ENCODE measurements around the gene OPCML.

Gene OPCML

GRCh38 chr11:132691848-132692550 is 840.3 kb downstream of the OPCML start:
- no peak for DNase-seq

GRCh38 chr11:132686886-132687285 is 845.4 kb downstream of the OPCML start:
- no peak for DNase-seq

- DNase-seq, result no peak
Observed at GRCh38 chr11:132685174-132685611, 847.1 kb downstream of the OPCML start.

GRCh38 chr11:132683602-132684001 is 848.7 kb downstream of the OPCML start:
- DNase-seq, result no peak

GRCh38 chr11:132681971-132682370 is 850.3 kb downstream of the OPCML start:
- DNase-seq, result no peak

- DNase-seq, result no peak
Observed at GRCh38 chr11:132680584-132680983, 851.7 kb downstream of the OPCML start.

GRCh38 chr11:132674151-132674550 is 858.1 kb downstream of the OPCML start:
- no peak for DNase-seq

GRCh38 chr11:132671851-132672370 is 860.4 kb downstream of the OPCML start:
- DNase-seq, result no peak

GRCh38 chr11:132670921-132671675 is 861.2 kb downstream of the OPCML start:
- no peak for DNase-seq

GRCh38 chr11:132669949-132670348 is 862.4 kb downstream of the OPCML start:
- DNase-seq, result no peak

- no peak for DNase-seq
Observed at GRCh38 chr11:132665205-132665604, 867.1 kb downstream of the OPCML start.

- DNase-seq, result no peak
Observed at GRCh38 chr11:132658696-132659095, 873.6 kb downstream of the OPCML start.

- DNase-seq, result no peak
Observed at GRCh38 chr11:132658004-132658403, 874.3 kb downstream of the OPCML start.

- DNase-seq, result no peak
Observed at GRCh38 chr11:132655187-132655855, 877.0 kb downstream of the OPCML start.

- DNase-seq, result no peak
Observed at GRCh38 chr11:132653237-132653636, 879.1 kb downstream of the OPCML start.

GRCh38 chr11:132650969-132651720 is 881.2 kb downstream of the OPCML start:
- no peak for DNase-seq

GRCh38 chr11:132649277-132649676 is 883.0 kb downstream of the OPCML start:
- no peak for DNase-seq

- no peak for DNase-seq
Observed at GRCh38 chr11:132648851-132649250, 883.5 kb downstream of the OPCML start.

- DNase-seq, result no peak
Observed at GRCh38 chr11:132646890-132647289, 885.4 kb downstream of the OPCML start.

- no peak for DNase-seq
Observed at GRCh38 chr11:132644520-132645239, 887.6 kb downstream of the OPCML start.

GRCh38 chr11:132643239-132643638 is 889.1 kb downstream of the OPCML start:
- DNase-seq, result no peak

- no peak for DNase-seq
Observed at GRCh38 chr11:132640952-132641351, 891.3 kb downstream of the OPCML start.
